Fibroblast of skin of abdomen (primary cell): ENCODE data around the gene MRPS18B.

Source experiments
- DNase-seq: peaks from one replicate; pipeline ENCODE4 v3.0.0-alpha.2; 2013

The MRPS18B gene

DNA sequence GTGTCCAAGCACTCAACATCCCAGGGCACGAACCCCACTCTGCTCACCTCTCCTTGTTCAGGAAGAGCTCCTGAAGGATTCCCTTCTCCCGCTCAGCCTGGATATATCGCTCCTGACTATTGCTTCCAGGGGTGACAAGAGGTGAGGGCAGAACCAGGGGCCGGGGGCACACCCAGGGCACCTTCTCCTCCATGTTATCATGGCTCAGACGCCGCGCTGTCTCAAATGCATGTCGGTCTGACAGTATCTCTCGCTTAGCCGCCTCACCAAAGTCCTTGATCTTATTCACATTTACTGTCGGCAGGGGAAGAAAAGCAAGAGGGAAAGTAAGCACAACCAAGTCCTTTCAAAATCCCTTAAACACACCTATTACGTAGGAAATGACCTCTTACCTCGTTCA is 13.7 kb upstream of the MRPS18B start:
- no peak for DNase-seq

- no peak for DNase-seq
Measured at GRCh38 chr6:30610065-30610464, 7.6 kb upstream of the MRPS18B start.

DNA sequence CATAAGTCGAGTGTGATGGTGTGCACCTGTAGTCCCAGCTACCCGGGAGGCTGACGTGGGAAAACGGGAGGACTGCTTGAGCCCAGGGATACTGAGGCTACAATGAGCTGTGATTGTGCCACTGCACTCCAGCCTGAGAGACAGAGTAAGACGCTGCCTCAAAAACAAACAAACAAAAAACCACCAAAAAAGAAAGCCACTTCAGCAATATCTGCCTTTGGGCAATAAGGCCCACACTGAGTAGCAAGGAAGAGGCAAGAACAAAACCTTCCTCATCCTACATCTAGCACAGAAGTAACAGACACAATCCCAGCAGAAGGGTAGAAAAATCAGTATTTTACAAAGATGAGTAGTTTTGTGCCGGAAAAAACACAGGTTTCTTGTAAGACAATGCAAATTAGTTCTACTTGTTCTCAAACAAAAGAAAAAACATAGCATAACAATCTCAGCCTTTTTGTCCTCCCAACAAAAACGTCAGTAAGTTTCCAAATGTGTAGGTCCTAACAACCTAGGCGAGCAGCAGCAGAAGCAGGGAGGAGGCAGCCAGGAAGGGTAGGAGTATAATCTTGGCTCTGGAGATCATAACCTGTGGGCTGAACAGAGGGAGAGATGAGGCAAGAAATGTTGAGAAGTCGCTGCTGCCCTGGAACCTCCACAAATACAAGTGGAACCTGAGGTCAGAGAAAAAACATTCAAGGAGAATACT is 6.3 kb upstream of the MRPS18B start:
- no peak for DNase-seq

DNA sequence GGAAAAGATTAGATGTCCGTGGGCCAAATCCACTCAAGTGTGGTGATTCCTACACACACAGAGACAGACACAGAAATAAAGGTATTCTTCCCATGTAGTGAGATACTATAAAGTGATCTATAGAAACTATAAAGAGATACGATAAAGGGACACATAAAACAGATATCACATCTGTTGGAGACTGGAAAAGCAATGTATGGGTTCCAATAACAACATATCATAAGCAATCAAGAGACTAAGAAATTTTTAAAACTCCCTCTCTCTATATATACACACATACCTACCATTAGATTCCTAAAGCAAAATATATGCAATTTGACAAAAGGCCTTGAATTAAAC is 5.8 kb upstream of the MRPS18B start:
- DNase-seq: no peak

GRCh38 chr6:30612213-30612612 is 5.4 kb upstream of the MRPS18B start:
- DNase-seq: no peak

DNA sequence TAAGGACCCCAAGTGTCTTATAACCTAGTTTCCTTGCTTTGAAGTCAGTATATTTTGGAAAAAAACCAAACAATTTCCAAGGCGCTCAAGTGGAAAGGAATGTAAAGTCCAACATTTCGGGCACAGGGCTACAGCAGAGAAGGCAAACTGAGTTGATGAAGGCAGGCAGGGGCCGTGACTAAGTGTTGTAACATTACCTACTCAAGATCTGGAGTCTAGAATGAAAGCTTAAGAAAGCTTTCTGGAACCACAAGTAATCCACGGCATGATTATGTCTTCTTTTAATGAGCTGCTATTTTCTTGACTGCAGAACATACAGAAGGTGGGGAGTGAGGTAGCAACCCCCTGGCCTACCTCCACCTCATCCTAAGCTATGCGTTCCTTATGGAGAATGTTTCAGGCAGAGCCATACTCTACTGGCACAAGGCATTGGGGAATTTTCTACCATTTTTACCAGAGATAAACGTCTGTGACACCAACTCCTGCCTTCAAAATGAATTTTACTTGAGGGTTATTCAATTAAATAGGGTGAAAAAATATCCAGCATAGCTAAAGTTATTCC is 4.9 kb upstream of the MRPS18B start:
- DNase-seq: peak; percentile 62

- no peak for DNase-seq
Measured at GRCh38 chr6:30613251-30614043, 4.2 kb upstream of the MRPS18B start.

DNA sequence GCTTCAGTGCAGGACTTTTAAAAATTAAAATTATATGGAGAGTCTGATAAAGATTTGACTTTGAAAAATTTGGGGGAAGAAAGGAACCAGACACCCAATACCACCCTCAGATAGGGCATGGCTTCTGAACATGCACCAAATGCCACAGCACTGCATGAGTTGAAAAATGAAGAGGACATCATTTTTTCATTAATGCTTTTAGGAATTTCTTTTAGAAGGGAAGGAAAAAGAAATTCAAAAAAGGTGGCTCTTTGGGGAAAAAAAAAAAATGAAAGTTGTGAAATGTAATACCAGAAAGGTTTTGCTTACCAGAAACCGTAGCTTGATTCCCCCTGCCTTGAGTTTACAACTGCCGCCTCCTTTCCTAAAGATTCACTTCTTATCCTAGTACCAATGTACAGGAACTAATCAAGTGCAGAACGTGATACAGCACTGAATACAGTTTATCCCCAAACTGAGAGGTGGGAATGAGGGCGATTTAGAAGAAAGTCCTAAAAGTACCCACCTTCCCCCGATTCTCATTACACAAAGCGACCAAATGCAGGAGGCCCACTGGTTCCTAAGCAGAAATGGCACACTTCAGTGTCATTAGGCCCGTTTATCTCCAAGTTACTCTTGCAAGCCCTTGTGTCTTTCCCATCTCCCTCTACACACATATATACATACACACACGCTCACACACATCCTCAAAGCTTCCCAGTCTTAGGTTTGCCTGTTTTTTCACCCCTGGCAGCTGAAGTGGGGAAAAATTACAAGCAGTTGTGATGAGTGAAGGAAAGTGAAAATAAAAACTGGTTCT is 3.4 kb upstream of the MRPS18B start:
- no peak for DNase-seq

GRCh38 chr6:30614843-30615218 is 2.8 kb upstream of the MRPS18B start:
- peak; percentile 99 for DNase-seq

DNA sequence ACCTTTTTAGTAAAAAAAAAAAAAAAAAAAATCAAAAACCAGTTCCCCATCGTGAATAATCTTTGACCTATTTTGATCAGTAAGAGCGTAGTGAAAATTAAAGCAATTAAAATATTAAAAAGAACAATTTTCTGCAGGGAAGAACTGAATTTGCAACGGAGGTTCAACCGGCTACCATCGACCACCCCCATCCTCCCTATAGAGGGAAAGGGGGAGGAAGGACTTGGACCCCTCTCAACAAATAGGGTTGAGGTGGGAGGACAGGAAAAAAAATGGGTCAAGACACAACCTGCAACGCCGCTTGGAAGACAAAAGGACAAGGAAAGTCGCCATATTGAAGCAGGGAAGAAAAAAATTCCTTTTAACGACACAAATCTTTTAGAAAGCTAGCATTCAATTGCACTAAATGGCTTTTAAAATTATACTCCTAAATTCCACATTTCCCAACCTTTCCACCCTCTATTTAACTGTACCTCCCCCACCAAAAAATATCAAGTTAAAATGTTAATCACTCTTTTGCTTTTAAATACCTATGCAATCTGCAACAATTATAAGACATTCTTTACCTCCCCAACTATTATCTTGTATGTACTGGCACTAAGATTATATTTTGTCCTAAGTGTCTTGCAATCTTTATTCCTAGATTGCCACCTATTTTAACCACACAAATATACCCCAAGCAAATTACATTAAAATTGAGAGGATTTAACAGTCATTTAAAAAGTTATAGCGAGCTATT is 2.3 kb upstream of the MRPS18B start:
- peak; percentile 96 for DNase-seq

GRCh38 chr6:30615958-30616810 is 1.5 kb upstream of the MRPS18B start:
- no peak for DNase-seq

DNA sequence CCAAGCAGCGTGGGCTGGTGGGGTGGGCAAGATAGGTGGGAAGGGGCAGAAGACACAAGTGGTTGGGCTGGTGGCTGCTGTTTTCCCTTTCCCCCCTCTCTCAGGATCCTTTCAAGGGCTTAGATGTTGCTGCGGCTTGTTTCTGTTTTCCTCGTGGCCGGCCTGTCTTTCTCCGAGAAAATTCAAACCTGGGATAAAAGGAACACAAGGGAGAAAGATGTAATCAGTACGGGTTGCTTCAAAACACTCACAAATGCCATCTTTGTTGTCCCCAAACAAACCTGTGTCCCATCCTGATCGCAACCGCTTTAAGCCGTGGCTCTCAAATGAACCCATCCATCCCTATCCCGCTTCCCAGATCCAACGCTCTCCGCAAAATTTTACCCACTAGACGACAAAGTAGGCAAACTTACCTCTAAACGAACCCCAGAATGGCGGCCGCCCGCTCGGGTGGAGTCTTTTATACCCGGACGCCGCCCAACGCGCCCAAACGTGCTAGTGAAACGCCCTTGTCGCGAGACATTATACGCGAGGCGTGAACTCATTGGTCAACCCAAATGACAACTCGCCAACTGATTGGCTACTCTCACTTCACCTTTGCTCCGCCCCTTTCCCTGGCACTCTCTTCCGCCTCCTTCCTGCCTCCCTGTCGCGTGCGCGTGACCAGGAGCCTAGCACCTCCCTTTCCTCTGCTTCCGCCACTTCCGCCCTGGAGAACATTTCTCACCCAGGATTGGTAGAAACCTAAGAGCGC is 652 bp upstream of the MRPS18B start, which contains the start of gene PPP1R10:
PPP1R10 (minus strand) TSS at position 433 of the 754 bp plus-strand sequence. CDS start 7,299 bp downstream, outside the sequence.
- DNase-seq: peak; percentile 100

DNA sequence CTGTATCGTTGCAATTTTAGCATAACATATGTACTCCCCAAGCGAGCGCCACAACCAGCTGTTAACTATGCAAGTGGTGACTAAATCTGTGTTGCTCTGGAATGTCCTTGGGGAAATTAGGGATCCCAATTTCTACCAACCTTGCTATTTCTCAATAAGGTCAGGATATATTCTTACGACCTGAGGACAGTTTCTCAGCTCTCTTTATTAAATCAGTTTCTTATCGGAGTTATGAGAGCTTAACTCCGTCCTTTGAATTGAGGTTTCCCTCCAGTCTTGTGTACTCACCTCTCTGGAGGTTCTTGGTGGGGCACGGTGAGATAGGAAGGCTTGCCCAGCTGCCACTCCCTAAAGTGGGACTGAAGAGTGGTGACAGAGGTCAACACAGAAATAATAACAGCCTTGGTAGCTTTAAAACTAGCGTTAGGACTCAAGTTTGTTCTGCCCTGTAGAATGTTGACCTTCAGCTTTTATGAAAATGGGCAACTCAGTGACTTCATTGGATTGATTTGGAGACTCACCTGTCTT is 694 bp downstream of the MRPS18B start:
- DNase-seq: no peak

DNA sequence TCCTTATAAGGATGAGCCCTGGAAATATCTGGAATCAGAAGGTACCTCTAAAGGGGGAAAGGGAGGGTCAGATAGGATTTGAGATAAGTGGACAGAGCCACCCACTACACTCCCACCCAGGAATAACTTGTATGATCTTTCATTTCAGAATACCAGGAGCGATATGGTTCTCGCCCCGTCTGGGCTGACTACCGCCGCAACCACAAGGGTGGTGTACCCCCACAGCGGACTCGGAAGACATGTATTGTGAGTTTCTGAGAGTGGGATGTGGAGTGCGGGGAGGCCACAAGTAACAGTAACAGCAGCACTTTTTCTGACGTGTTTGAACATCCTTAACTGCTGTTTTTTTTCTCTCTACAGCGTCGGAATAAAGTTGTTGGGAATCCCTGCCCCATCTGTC is 1.9 kb downstream of the MRPS18B start:
- DNase-seq: no peak

DNA sequence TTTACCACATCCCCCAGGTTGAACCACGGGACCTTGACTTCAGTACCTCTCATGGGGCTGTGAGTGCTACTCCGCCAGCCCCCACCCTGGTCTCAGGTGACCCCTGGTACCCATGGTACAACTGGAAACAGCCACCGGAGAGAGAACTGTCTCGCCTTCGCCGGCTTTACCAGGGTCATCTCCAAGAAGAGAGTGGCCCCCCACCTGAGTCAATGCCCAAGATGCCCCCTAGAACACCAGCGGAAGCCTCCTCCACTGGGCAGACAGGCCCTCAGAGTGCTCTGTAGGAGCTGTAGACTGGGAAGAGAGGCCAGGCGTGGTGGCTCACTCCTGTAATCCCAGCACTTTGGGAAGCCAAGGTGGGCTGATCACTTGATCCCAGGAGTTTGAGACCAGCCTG is 7.9 kb downstream of the MRPS18B start:
- DNase-seq: no peak

GRCh38 chr6:30626484-30627366 is 9.1 kb downstream of the MRPS18B start, which contains the start of gene ATAT1:
TSS of gene ATAT1 (plus strand) at chr6:30626874.
- DNase-seq: peak; percentile 77

DNA sequence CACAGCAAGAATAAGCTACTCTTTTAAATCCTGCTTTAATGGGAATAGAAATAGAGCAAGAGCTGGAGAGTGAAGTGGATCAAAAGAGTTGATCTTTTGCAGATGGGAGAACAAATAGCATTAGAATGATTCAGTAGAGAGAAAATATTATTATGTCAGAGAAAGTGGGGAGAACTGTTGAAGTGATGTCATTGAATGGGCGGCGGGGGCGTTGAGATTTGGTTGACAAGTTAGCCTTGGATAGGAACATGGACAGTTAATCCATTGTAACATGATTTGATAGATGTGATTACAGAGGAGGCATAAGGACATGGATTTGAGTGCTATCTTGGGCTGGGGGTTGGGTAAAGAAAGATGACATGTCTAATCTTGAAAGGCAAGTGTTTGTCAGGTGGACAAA is 18.2 kb downstream of the MRPS18B start:
- DNase-seq: no peak

DNA sequence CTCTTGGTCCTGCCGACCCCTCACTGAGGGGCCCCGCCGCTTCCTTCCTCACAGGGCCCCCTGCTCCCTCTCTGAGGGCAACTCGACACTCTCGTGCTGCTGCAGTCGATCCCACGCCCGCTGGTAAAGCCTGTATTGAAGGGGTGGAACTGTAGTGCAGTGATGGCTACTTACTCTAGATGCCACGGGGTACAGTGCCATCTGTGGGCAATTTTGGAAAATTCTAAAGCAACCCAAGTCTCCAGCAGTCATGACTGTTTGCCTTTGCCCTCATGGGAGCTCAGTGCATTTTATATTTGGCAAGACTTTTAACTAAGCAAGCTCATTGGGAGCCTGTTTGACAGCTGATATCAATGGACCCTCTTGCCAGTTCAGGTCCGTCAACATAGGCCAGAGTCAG is 22.8 kb downstream of the MRPS18B start:
- DNase-seq: no peak

- no peak for DNase-seq
Measured at GRCh38 chr6:30641048-30641447, 23.4 kb downstream of the MRPS18B start.
